ENCODE data around the gene DACH1.
"Not testable (repeated sequence)": the region's sequence is repeated elsewhere in the genome, so short reads cannot be mapped to it uniquely, and the experiment has no call there.

Gene DACH1

GRCh38 chr13:71865874-71866334 is 1.1 kb downstream of the DACH1 start:
- no peak for DNase-seq (ENCODE audit: low read depth in 2 of 2)

GRCh38 chr13:71864986-71865873 is 1.8 kb downstream of the DACH1 start:
- DNase-seq (ENCODE audit: low read depth in 2 of 2) = no peak

- no peak for DNase-seq (ENCODE audit: low read depth in 2 of 2)
These were observed 2.7 kb downstream of the DACH1 start for GRCh38 chr13:71864094-71864985.

GRCh38 chr13:71863254-71863865 is 3.6 kb downstream of the DACH1 start:
- DNase-seq (ENCODE audit: low read depth in 2 of 2) = no peak

- DNase-seq (ENCODE audit: low read depth in 2 of 2) = no peak
These were observed 4.5 kb downstream of the DACH1 start for GRCh38 chr13:71862459-71862943.

GRCh38 chr13:71861769-71862458 is 5.1 kb downstream of the DACH1 start:
- DNase-seq (ENCODE audit: low read depth in 2 of 2) = no peak

- DNase-seq (ENCODE audit: low read depth in 2 of 2) = no peak
These were observed 6.4 kb downstream of the DACH1 start for GRCh38 chr13:71860547-71861138.

GRCh38 chr13:71858647-71859046 is 8.4 kb downstream of the DACH1 start:
- DNase-seq (ENCODE audit: low read depth in 2 of 2) = no peak

GRCh38 chr13:71856548-71857043 is 10.4 kb downstream of the DACH1 start:
- DNase-seq (ENCODE audit: low read depth in 2 of 2) = no peak

GRCh38 chr13:71854401-71854800 is 12.6 kb downstream of the DACH1 start:
- no peak for DNase-seq (ENCODE audit: low read depth in 2 of 2)

- DNase-seq (ENCODE audit: low read depth in 2 of 2) = no peak
These were observed 13.3 kb downstream of the DACH1 start for GRCh38 chr13:71853725-71854124.

GRCh38 chr13:71852736-71853135 is 14.3 kb downstream of the DACH1 start:
- no peak for DNase-seq (ENCODE audit: low read depth in 2 of 2)

- DNase-seq (ENCODE audit: low read depth in 2 of 2) = no peak
These were observed 15.2 kb downstream of the DACH1 start for GRCh38 chr13:71851498-71852409.

- DNase-seq (ENCODE audit: low read depth in 2 of 2) = no peak
These were observed 25.0 kb downstream of the DACH1 start for GRCh38 chr13:71842003-71842402.

GRCh38 chr13:71838842-71839241 is 28.2 kb downstream of the DACH1 start:
- DNase-seq (ENCODE audit: low read depth in 2 of 2) = no peak

GRCh38 chr13:71837582-71837981 is 29.4 kb downstream of the DACH1 start:
- DNase-seq (ENCODE audit: low read depth in 2 of 2) = not testable (repeated sequence)

- no peak for DNase-seq (ENCODE audit: low read depth in 2 of 2)
These were observed 35.3 kb downstream of the DACH1 start for GRCh38 chr13:71831716-71832115.

GRCh38 chr13:71830736-71831135 is 36.3 kb downstream of the DACH1 start:
- DNase-seq (ENCODE audit: low read depth in 2 of 2) = no peak

- DNase-seq (ENCODE audit: low read depth in 2 of 2) = no peak
These were observed 36.7 kb downstream of the DACH1 start for GRCh38 chr13:71830323-71830722.

GRCh38 chr13:71829547-71829946 is 37.5 kb downstream of the DACH1 start:
- DNase-seq (ENCODE audit: low read depth in 2 of 2) = no peak
